Activated CD8-positive, alpha-beta T cell treated with anti-CD3 and anti-CD28 coated beads, Interleukin-2, amount 10 ng/mL, durations not matched to agents 7 days and 5 days (primary cell): ENCODE results near the gene HNMT. TPM values are rescaled to one million over a fixed set of nuclear protein-coding genes. Genes with fewer than 3 reads are reported as not detected.
"Not testable (repeated sequence)": the region's sequence is repeated elsewhere in the genome, so short reads cannot be mapped to it uniquely, and the experiment has no call there.

Source experiments
- ATAC-seq: fragments of 150-1000 bp; cut with Tn5 transposase; one replicate; pipeline ENCODE4 v1.10.0; 2021; ENCODE audit warnings: moderate library complexity
- CTCF ChIA-PET: fragments of 350-600 bp; sonication (Branson Sonifier 250); formaldehyde crosslinking; loops from one replicate; lab custom pipeline; 2021; ENCODE audit warnings: antibody characterized with exemption; lab: Charles Lee
- POLR2A ChIA-PET: fragments of 350-600 bp; sonication (Branson Sonifier 250); formaldehyde crosslinking; loops from one replicate; lab custom pipeline; 2021; ENCODE audit warnings: antibody characterized with exemption; lab: Charles Lee
- DNase-seq: peaks from one replicate; pipeline ENCODE4 v3.0.0-alpha.2; 2020
- H3K27ac Mint-ChIP-seq: one replicate; pipeline ENCODE4 v1.8.0; 2021; ENCODE audit warnings: mild to moderate bottlenecking, mixed read lengths
- H3K27me3 Mint-ChIP-seq: one replicate; pipeline ENCODE4 v1.8.0; 2021; ENCODE audit warnings: low read depth, mixed read lengths
- H3K36me3 Mint-ChIP-seq: one replicate; pipeline ENCODE4 v1.8.0; 2021; ENCODE audit warnings: low read depth, mixed read lengths
- H3K4me1 Mint-ChIP-seq: one replicate; pipeline ENCODE4 v1.8.0; 2021; ENCODE audit warnings: low read depth, mixed read lengths
- H3K4me3 Mint-ChIP-seq: one replicate; pipeline ENCODE4 v1.8.0; 2021; ENCODE audit warnings: mild to moderate bottlenecking, mixed read lengths
- H3K9me3 Mint-ChIP-seq: one replicate; pipeline ENCODE4 v1.8.0; 2022; ENCODE audit warnings: mixed read lengths; ENCODE audit not compliant: insufficient read depth
- total RNA-seq, 2 experiments: library from RNA; stranded (reverse); gene quantifications; one replicate each; pipeline ENCODE4 v1.2.3, GENCODE V29; 2021

Gene HNMT
- total RNA-seq, 2 experiments from 2014 or later: not detected

DNA sequence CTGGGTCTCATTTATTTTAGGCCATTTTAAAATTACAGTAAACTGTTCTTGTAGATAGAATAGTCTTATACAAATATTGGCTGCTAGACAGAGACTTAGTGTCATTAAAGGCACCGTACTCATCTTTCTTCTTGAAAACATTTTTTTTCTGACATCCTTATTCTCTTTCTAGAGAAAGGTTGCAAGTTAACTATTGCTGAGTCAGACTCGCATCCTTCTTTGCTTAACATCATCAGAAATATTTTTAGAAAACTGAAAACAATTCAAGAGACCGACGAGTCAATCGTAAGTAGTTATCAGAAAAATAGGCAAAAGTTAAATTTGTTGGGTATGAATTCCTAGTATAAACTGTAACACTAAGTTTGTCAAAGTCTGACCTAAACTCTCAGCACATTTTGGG, 72.2 kb downstream of the HNMT start:
- ChIA-PET POLR2A (no interaction called here), CTCF (no interaction called here)
- no peaks in the 10 kb centered on the region for H3K36me3 Mint-ChIP-seq

DNA sequence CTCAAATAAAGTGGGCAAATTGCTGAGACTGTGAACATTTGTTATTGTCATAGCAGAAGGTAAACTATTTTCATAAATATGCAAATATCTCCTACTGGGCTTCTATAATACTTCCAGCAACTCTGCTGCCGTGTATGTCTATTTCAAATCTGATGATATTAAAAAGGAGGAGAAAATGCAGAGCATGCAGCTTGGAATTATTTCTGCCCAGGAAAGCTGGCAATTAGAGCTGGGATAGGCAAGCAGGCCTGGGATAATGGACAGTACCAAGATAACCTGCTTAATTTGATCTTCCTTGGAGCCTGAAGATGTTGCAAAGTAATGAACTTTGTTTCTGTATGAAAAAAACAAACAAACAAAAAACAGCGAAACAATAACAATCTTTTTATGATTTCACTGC, 72.8 kb downstream of the HNMT start:
- ChIA-PET POLR2A (no interaction called here), CTCF (no interaction called here)
- ATAC-seq (no peak), DNase-seq (no peak)
- no peaks in the 10 kb centered on the region for H3K9me3 Mint-ChIP-seq
- no peaks in the 10 kb centered on the region for H3K4me1 Mint-ChIP-seq
- H3K36me3 Mint-ChIP-seq: no peaks in the 10 kb centered on the region
- H3K4me3 Mint-ChIP-seq: no peak overlapping the region
- H3K27me3 Mint-ChIP-seq: no peaks in the 10 kb centered on the region
- H3K27ac Mint-ChIP-seq: no peak overlapping the region

More for the DNA sequence above, 72.2 kb downstream of the HNMT start:
- Mint-ChIP-seq H3K27ac (no peak overlapping the region), H3K4me1 (no peaks in the 10 kb centered on the region), H3K27me3 (no peaks in the 10 kb centered on the region), H3K4me3 (no peak overlapping the region), H3K9me3 (no peaks in the 10 kb centered on the region)
- ATAC-seq: no peak
- no peak for DNase-seq

DNA sequence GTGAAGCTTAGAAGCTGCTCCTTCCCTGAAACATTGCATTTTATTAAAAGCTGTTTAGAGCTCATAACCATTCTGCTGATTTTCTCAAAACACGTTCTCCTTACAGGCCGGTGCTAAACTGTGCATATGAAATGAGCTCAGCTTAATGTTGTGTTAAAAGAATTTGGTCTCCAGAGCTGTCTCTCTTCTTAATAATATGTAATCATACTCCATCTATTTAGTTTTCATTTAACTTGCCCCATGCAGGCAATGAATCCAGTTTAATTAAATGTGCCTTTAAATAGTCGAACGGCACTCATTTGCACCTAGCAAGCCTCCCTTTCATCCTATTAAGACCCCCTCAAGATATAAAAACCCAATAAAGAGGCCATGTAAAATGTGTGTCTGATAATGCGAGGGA, 76.3 kb downstream of the HNMT start:
- ChIA-PET CTCF (no interaction called here), POLR2A (no interaction called here)
- H3K27ac Mint-ChIP-seq: no peak overlapping the region
- no peak for ATAC-seq
- H3K4me1 Mint-ChIP-seq: no peaks in the 10 kb centered on the region
- H3K36me3 Mint-ChIP-seq: no peaks in the 10 kb centered on the region
- H3K4me3 Mint-ChIP-seq: no peak overlapping the region
- no peak for DNase-seq
- H3K27me3 Mint-ChIP-seq: no peaks in the 10 kb centered on the region
- H3K9me3 Mint-ChIP-seq: no peaks in the 10 kb centered on the region

- POLR2A ChIA-PET: no interaction called here
- ATAC-seq: no peak
- CTCF ChIA-PET: no interaction called here
Measured at GRCh38 chr2:138042311-138042710, 78.0 kb downstream of the HNMT start.

DNA sequence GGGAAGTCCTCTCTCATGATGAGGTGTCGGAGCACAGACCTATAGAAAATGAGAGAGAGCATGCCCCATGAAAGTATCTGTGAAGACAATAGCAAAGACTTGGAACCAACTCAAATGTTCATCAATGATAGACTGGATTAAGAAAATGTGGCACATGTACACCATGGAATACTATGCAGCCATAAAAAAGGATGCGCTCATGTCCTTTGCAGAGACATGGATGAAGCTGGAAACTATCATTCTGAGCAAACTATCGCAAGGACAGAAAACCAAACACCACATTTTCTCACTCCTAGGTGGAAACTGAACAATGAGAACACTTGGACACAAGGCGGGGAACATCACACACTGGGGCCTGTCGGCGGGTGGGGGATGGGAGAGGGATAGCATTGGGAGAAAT, 79.3 kb downstream of the HNMT start:
- ATAC-seq, H3K9me3 Mint-ChIP-seq, CTCF ChIA-PET, H3K27me3 Mint-ChIP-seq, POLR2A ChIA-PET, DNase-seq, H3K4me1 Mint-ChIP-seq, H3K4me3 Mint-ChIP-seq, H3K27ac Mint-ChIP-seq, H3K36me3 Mint-ChIP-seq: not testable (repeated sequence)

More at GRCh38 chr2:138042311-138042710, 78.0 kb downstream of the HNMT start:
- Mint-ChIP-seq H3K4me1 (no peaks in the 10 kb centered on the region), H3K27me3 (no peaks in the 10 kb centered on the region), H3K4me3 (no peak overlapping the region), H3K27ac (no peak overlapping the region), H3K9me3 (no peaks in the 10 kb centered on the region), H3K36me3 (no peaks in the 10 kb centered on the region)
- DNase-seq: no peak

DNA sequence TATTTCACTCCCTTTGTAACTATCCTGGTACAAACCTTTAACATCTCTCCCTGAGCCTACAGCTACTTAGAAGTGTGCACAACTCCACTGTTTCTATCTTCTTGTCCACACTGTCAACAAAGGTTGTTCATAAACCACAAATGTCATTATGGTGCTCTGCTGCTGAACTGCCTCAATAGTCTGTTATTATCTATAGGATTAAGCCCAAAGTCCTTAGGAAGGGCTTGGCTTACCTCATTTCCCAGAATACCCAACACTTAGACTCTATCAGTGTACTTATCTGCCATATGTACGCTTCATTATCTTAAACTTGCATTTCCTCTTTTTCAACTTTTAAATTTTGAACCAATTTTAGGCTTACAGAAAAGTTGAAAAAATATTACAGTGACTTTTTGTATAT, 94.2 kb downstream of the HNMT start:
- no peak overlapping the region for H3K27ac Mint-ChIP-seq
- no peaks in the 10 kb centered on the region for H3K36me3 Mint-ChIP-seq
- H3K27me3 Mint-ChIP-seq: no peaks in the 10 kb centered on the region
- DNase-seq (no peak), ATAC-seq (no peak)
- CTCF ChIA-PET: no interaction called here
- H3K4me1 Mint-ChIP-seq: no peaks in the 10 kb centered on the region
- no peaks in the 10 kb centered on the region for H3K9me3 Mint-ChIP-seq
- POLR2A ChIA-PET: no interaction called here
- no peak overlapping the region for H3K4me3 Mint-ChIP-seq

DNA sequence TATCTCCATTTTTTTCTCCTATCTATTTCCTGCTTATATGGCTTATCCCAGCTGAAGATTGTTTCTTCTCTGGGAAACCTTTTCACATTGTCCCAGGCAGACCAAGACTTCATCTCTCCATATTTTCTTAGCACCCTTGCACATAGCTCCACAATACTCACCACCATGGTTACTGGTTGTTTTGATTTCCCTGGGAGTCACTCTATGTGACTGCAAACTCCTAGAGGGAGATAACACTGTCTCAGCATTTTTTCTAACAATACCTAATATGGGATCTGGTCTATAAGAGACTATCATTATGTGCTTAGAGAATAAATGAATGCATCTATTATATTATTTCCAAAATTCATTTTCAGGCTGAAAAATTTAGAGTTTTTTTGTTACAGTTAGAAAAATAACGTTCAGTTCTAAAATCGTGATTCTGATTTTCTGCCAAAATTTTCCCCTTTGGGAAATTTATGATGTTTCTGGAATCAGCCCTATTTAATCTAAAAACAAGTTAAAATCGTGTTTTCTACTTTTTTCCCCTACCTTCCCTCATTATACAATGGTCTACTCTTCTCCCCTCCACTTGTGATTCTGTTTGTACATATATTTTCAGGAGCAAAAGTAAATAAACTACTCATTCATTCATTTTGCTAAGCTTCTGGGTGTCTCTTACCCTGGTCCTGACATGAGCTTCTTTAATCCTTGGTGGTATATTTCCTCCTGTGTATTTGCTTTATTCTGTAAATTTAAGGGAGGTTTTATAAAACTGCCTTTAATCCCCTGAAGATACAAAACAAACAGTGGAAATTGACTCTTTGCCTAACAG, 95.4 kb downstream of the HNMT start:
- DNase-seq (no peak), ATAC-seq (no peak)
- no peak overlapping the region for H3K27ac Mint-ChIP-seq
- H3K27me3 Mint-ChIP-seq: no peaks in the 10 kb centered on the region
- no peaks in the 10 kb centered on the region for H3K4me1 Mint-ChIP-seq
- CTCF ChIA-PET: no interaction called here
- H3K36me3 Mint-ChIP-seq: no peaks in the 10 kb centered on the region
- no peaks in the 10 kb centered on the region for H3K9me3 Mint-ChIP-seq
- POLR2A ChIA-PET: no interaction called here
- H3K4me3 Mint-ChIP-seq: no peak overlapping the region

DNA sequence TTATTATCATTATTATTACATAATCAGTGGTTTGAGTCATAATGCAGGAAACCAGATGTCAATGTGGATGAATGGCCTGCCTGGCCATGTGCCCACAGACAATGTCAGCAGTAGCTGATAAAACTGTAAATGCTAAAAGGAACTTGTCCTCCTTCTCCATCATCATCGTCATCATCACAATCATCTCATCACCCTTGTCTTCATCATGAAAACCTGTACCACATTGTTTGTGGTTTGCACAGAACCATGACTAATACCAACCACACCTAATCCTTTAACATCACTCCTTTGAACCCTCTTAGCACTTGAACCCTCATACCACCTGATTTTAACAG, 96.0 kb downstream of the HNMT start:
- no peaks in the 10 kb centered on the region for H3K27me3 Mint-ChIP-seq
- DNase-seq (no peak), ATAC-seq (no peak)
- no peaks in the 10 kb centered on the region for H3K36me3 Mint-ChIP-seq
- no peaks in the 10 kb centered on the region for H3K9me3 Mint-ChIP-seq
- H3K4me3 Mint-ChIP-seq: no peak overlapping the region
- POLR2A ChIA-PET: no interaction called here
- H3K27ac Mint-ChIP-seq: no peak overlapping the region
- no peaks in the 10 kb centered on the region for H3K4me1 Mint-ChIP-seq
- CTCF ChIA-PET: no interaction called here

GRCh38 chr2:138061961-138062360, 97.7 kb downstream of the HNMT start:
- ChIA-PET CTCF (no interaction called here), POLR2A (no interaction called here)
- Mint-ChIP-seq H3K9me3 (no peaks in the 10 kb centered on the region), H3K4me3 (no peak overlapping the region), H3K27me3 (no peaks in the 10 kb centered on the region), H3K36me3 (no peaks in the 10 kb centered on the region), H3K4me1 (no peaks in the 10 kb centered on the region), H3K27ac (no peak overlapping the region)
- ATAC-seq: no peak
- DNase-seq: no peak

DNA sequence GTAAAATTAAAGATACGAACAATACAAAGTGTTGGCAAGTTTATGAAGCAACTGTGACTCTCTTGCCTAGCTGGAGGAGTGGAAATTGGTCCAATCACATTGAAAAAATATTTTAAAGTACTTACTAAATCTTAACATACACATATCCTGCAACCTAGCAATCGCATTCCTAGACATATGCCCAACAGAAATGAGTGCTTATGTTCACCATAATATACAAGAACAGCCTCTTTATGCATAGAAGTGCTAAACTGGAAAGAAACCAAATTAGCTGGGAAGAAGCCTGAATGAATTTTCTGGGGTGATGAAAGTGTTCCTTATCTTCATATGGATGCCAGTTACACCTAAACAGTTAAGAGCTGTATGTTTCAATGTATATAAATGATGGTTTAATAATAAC, 98.9 kb downstream of the HNMT start:
- Mint-ChIP-seq H3K27me3 (no peaks in the 10 kb centered on the region), H3K9me3 (no peaks in the 10 kb centered on the region), H3K4me1 (no peaks in the 10 kb centered on the region), H3K36me3 (no peaks in the 10 kb centered on the region), H3K4me3 (no peak overlapping the region), H3K27ac (no peak overlapping the region)
- CTCF ChIA-PET: no interaction called here
- POLR2A ChIA-PET: no interaction called here
- ATAC-seq (no peak), DNase-seq (no peak)
